HL-60 (cell line): Measurements from ENCODE around the gene CCNE1.

ENCODE experiments used
- DNase-seq, 2 experiments: peaks; one replicate each; pipeline ENCODE4 v3.0.0-alpha.2; 2010 to 2020; ENCODE audit warnings: low read depth in 1 of 2, low spot score in 1 of 2
- H3K27ac ChIP-seq: fragments of 250-450 bp; sonication (Bioruptor Pico); replicated peaks from 2 replicates; pipeline ENCODE4 v1.5.1; 2020; ENCODE audit warnings: mild to moderate bottlenecking, moderate library complexity
- H3K27me3 ChIP-seq: fragments of 250-450 bp; sonication (Bioruptor Pico); 2 replicates; pipeline ENCODE4 v1.5.1; 2021; ENCODE audit warnings: mild to moderate bottlenecking, moderate library complexity; ENCODE audit not compliant: insufficient read depth, poor library complexity, severe bottlenecking
- H3K4me3 ChIP-seq: replicated peaks from 2 replicates; pipeline ENCODE4 v1.5.1; 2011; ENCODE audit warnings: mild to moderate bottlenecking, control low read depth, low read length; ENCODE audit not compliant: insufficient read depth
- CTCF ChIP-seq: IDR thresholded peaks from one replicate; pipeline ENCODE4 v1.5.1; 2011; ENCODE audit warnings: low read length, control low read depth, inconsistent platforms; ENCODE audit not compliant: insufficient read depth
- GABPA ChIP-seq: IDR thresholded peaks from 2 replicates; pipeline ENCODE4 v1.6.1; 2012; ENCODE audit warnings: low read depth
- POLR2AphosphoS5 ChIP-seq: IDR thresholded peaks from 2 replicates; pipeline ENCODE4 v1.6.1; 2012; ENCODE audit warnings: low read depth
- REST ChIP-seq: IDR thresholded peaks from 2 replicates; pipeline ENCODE4 v1.6.1; 2012; ENCODE audit warnings: low read depth; ENCODE audit not compliant: insufficient replicate concordance
- SPI1 ChIP-seq: IDR thresholded peaks from 2 replicates; pipeline ENCODE4 v1.6.1; 2012; ENCODE audit warnings: low read depth, mild to moderate bottlenecking, borderline replicate concordance

CCNE1 gene

GRCh38 chr19:29837448-29837981, 25.7 kb downstream of the CCNE1 start:
- TF ChIP-seq GABPA (no peak), REST (no peak), POLR2AphosphoS5 (no peak), CTCF (no peak), SPI1 (no peak)
- DNase-seq, result no peak
- Histone ChIP-seq H3K27me3 (no peaks in the 10 kb centered on the region), H3K4me3 (no peak overlapping the region), H3K27ac (no peak overlapping the region)

- TF ChIP-seq CTCF, result no peak
- TF ChIP-seq GABPA, result no peak
- Histone ChIP-seq H3K27ac (no peak overlapping the region), H3K27me3 (no peaks in the 10 kb centered on the region), H3K4me3 (no peak overlapping the region)
- DNase-seq, result no peak
Observed at GRCh38 chr19:29837996-29838395, 26.2 kb downstream of the CCNE1 start.

GRCh38 chr19:29840066-29840950, 28.5 kb downstream of the CCNE1 start:
- TF ChIP-seq SPI1 (no peak), POLR2AphosphoS5 (no peak), CTCF (no peak), REST (no peak), GABPA (no peak)
- DNase-seq, result no peak
- Histone ChIP-seq H3K27ac (no peak overlapping the region), H3K4me3 (no peak overlapping the region), H3K27me3 (no peaks in the 10 kb centered on the region)

- DNase-seq, result no peak
- TF ChIP-seq GABPA, result no peak
- TF ChIP-seq CTCF, result no peak
- no peak for TF ChIP-seq POLR2AphosphoS5
- TF ChIP-seq REST, result no peak
- no peak for TF ChIP-seq SPI1
- no peaks in the 10 kb centered on the region for H3K27me3 ChIP-seq
- H3K27ac ChIP-seq, result no peak overlapping the region
- no peak overlapping the region for H3K4me3 ChIP-seq
Observed at GRCh38 chr19:29841209-29841558, 29.4 kb downstream of the CCNE1 start.
